ENCODE results near the gene QRICH1. TPM values are rescaled to one million over a fixed set of nuclear protein-coding genes. Genes with fewer than 3 reads are reported as not detected.

Gene QRICH1
- total and polyA plus RNA-seq, 10 donors = 35.9 to 127 (median 101) TPM

DNA sequence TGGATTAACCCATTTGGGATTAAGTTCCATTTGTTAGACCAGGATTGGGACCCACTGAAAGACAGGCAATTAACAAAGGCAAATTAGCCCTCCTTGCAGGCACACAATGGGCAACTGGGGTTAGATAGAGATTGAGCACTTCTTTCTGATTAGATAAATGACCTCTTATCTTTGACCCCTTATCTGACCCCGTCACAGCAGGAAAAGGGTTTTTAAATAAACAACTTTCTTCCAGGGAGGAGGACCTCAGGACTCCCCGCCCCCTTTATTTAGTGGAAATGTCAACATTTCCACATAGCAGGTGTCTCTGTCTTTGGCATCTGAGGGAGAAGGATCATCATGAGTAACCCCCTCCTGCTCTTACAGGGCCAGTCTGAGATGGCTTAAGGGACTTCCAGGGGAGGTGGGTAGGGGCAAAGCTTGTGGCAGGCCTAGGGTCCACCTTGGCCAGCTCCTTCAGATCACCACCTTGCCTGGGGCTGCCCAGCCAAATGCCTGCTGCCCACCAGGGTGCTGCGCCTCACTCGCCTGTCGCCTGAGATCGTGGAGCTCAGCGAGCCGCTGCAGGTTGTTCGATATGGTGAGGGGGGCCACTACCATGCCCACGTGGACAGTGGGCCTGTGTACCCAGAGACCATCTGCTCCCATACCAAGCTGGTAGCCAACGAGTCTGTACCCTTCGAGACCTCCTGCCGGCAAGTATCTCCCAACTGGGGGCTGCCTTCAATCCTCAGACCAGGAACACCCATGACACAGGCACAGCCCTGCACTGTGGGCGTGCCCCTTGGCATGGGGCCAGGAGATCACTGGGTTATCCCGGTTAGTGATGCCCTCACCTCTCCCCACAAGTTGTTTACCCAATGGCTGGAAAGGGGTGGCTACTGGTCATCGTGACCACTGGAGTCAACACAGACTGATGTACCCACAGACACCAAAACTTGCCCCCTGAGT lies 89.2 kb downstream of the QRICH1 start:
- H3K36me3 ChIP-seq = peaks cover 0 to 20% (median 0%) of the 10 kb centered on the region in 6 donors
- no peak overlapping the region for H3K27ac ChIP-seq
- intact Hi-C loops (cut with DNase I; ENCODE audit: low total_unique reads) = no loop called here
- peaks cover 12 to 32% (median 24%) of the 10 kb centered on the region in 6 donors for H3K4me1 ChIP-seq
- H3K27me3 ChIP-seq (replicated peaks in 1 of 7) = no peaks in the 10 kb centered on the region
- DNase-seq = no peak
- TF ChIP-seq POLR2AphosphoS5 (IDR thresholded peaks at IDR 0.05) (peak in 1 of 3 donors; percentile 28), POLR2A (IDR thresholded peaks at IDR 0.05) (no peak)
- no peaks in the 10 kb centered on the region for H3K9me3 ChIP-seq
- no peak overlapping the region for H3K4me3 ChIP-seq
- 87 to 96% (median 94%) methylated on average over 5 to 16 of the region's 16 CpGs for WGBS, 5 donors

DNA sequence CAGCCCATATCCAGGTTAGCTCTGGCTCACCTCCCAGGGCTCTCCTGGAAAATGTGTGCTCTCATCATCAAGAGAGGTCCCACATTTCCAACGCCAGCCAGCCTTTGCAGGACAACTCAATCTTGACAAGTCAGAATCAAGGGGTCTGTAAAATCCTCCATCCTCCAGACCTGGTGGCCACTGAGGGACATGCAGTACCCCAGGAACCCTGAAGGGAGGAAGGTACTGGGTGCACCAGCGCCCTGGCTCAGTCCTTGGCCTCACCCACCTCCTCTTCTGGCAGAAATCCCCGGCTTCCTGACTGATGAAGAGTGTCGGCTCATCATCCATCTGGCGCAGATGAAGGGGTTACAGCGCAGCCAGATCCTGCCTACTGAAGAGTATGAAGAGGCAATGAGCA lies 92.7 kb downstream of the QRICH1 start:
- WGBS, 5 donors = 79 to 89% (median 83%) methylated on average over 5 to 6 of the region's 6 CpGs
- H3K27me3 ChIP-seq (replicated peaks in 1 of 7) = no peaks in the 10 kb centered on the region
- no peak overlapping the region for H3K27ac ChIP-seq
- intact Hi-C loops (cut with DNase I; ENCODE audit: low total_unique reads) = no loop called here
- peaks cover 0 to 32% (median 0%) of the 10 kb centered on the region in 6 donors for H3K36me3 ChIP-seq
- DNase-seq = no peak
- H3K4me1 ChIP-seq = peaks cover 0 to 4% (median 3%) of the 10 kb centered on the region in 6 donors
- H3K9me3 ChIP-seq = no peaks in the 10 kb centered on the region
- TF ChIP-seq POLR2A (IDR thresholded peaks at IDR 0.05) (no peak), POLR2AphosphoS5 (IDR thresholded peaks at IDR 0.05) (no peak)
- TF ChIP-seq, protein P1, sequence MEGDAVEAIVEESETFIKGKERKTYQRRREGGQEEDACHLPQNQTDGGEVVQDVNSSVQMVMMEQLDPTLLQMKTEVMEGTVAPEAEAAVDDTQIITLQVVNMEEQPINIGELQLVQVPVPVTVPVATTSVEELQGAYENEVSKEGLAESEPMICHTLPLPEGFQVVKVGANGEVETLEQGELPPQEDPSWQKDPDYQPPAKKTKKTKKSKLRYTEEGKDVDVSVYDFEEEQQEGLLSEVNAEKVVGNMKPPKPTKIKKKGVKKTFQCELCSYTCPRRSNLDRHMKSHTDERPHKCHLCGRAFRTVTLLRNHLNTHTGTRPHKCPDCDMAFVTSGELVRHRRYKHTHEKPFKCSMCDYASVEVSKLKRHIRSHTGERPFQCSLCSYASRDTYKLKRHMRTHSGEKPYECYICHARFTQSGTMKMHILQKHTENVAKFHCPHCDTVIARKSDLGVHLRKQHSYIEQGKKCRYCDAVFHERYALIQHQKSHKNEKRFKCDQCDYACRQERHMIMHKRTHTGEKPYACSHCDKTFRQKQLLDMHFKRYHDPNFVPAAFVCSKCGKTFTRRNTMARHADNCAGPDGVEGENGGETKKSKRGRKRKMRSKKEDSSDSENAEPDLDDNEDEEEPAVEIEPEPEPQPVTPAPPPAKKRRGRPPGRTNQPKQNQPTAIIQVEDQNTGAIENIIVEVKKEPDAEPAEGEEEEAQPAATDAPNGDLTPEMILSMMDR (IDR thresholded peaks at IDR 0.05 in 8 of 11, conservative IDR thresholded peaks at IDR 0.05 in 3 of 11) = no peak
- H3K4me3 ChIP-seq = no peak overlapping the region

DNA sequence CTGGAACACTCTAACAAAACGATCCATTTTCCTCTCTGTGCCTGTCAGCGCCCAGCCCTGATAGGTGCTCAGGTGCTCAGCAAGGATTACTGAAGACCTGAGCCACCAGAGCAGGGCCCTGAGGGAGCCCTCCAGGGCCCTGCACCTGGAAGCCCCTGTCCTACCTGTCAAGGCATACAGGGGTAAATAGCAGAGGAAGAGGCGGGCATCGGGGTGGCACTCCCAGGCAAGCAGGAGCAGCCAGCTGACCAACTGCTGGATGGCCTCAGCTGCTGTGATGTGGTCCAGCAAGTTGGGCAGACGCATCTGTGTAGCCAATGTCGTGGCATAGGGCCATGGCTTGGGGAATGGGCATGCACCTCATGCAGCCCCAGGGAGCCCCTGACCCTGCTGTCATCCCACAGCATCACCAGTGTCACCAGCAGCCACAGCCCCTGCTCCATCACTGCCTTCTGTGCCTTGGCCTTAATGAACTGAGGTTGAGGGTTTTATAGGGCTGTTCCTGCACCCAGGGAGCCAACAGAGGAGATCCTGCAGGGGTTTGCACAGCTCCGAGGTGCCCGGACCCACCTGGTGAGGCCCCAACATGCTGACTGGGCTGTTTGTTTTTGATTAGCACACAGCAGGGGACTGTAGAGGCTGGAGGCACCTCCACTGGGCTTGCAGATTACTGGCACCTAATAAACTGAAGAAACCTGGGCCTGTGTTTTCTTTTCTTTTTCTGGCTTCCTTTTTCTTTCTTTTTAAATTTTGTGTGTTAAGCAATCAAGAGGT lies 94.6 kb downstream of the QRICH1 start:
- TF ChIP-seq POLR2A (IDR thresholded peaks at IDR 0.05) = no peak
- TF ChIP-seq POLR2AphosphoS5 (IDR thresholded peaks at IDR 0.05) = no peak
- TF ChIP-seq, protein P1 (IDR thresholded peaks at IDR 0.05 in 8 of 11, conservative IDR thresholded peaks at IDR 0.05 in 3 of 11) = no peak
- 85 to 91% (median 89%) methylated on average over 8 of the region's 8 CpGs for WGBS, 5 donors
- Histone ChIP-seq H3K4me3 (no peak overlapping the region), H3K27ac (no peak overlapping the region), H3K27me3 (replicated peaks in 1 of 7) (no peaks in the 10 kb centered on the region), H3K9me3 (no peaks in the 10 kb centered on the region), H3K36me3 (peaks cover 0 to 49% (median 2%) of the 10 kb centered on the region in 6 donors), H3K4me1 (no peaks in the 10 kb centered on the region)
- peak; percentile 62 for DNase-seq
- intact Hi-C loops (cut with DNase I; ENCODE audit: low total_unique reads) = no loop called here

DNA sequence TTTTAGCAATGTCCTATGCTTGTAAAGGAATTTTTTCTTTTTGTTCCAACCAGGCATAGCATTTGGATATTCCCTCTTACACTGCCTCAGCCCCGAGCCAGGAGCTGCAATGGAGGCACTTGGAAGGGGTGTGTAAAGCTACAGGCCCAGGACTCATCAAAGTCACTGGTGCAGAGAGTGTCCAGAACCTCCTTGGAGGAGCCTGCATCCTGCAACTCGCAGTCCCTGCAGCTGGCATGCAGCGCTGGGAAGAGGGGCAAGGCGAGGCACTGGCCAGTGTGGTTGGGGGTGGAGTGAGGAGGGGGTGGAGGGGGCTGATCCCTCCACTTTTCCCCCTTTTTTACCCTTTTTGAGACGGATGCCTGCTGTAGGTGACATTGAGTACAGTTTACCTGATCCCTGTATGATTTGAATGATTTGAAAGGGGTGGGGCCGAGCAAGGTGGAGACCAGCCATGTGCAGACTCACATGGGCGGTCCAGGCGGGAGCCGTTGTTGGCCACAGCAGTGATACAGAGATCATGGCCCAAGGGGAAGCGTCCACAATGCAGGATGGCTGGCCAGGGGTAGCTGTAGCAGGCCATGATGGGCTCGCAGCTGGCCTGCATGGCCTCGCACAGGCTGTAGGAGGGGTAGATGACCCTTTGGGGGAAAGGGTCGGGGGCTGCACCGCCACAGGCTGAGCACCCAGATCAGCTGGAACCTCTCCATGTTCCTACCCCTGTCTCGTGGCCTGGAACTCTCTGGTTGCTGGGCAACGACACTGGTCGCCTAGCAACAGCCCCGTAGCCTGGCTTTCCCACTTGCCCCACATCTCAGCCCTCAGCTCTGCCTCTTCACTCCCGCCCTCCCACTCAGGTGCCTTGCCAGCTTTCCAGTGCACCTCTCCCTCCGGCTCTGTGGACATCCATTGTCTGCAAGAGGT lies 95.9 kb downstream of the QRICH1 start:
- H3K4me1 ChIP-seq = peaks cover 0 to 5% (median 0%) of the 10 kb centered on the region in 6 donors
- H3K27me3 ChIP-seq (replicated peaks in 1 of 7) = no peaks in the 10 kb centered on the region
- no peak for DNase-seq
- H3K9me3 ChIP-seq = no peaks in the 10 kb centered on the region
- TF ChIP-seq POLR2A (IDR thresholded peaks at IDR 0.05) (no peak), POLR2AphosphoS5 (IDR thresholded peaks at IDR 0.05) (peak in 1 of 3 donors; percentile 11)
- no peak overlapping the region for H3K4me3 ChIP-seq
- intact Hi-C loops (cut with DNase I; ENCODE audit: low total_unique reads) = no loop called here
- H3K36me3 ChIP-seq = peaks cover 0 to 52% (median 3%) of the 10 kb centered on the region in 6 donors
- no peak overlapping the region for H3K27ac ChIP-seq
- WGBS, 5 donors = 84 to 92% (median 87%) methylated on average over 18 to 20 of the region's 20 CpGs
